ENCODE measurements around the gene ZC3H18.

DNA sequence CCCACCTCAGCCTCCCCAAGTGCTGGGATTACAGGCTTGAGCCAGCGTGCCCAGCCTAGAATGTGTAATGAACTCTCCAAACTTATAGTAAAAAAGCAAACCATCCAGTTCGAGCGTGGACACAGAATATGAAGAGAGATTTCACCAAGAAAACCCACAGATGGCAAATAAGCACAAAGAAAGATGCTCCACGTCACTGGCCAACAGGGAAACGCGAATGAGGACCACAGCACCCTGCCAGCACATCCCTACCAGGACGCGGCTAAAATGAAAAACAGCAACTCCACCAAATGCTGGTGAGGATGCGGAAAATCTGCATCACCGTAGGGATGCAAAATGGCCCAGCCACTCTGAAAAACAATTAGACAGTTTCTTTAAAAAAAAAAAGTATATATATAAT is 91.3 kb downstream of the ZC3H18 start:
- TF ChIP-seq, protein P1, sequence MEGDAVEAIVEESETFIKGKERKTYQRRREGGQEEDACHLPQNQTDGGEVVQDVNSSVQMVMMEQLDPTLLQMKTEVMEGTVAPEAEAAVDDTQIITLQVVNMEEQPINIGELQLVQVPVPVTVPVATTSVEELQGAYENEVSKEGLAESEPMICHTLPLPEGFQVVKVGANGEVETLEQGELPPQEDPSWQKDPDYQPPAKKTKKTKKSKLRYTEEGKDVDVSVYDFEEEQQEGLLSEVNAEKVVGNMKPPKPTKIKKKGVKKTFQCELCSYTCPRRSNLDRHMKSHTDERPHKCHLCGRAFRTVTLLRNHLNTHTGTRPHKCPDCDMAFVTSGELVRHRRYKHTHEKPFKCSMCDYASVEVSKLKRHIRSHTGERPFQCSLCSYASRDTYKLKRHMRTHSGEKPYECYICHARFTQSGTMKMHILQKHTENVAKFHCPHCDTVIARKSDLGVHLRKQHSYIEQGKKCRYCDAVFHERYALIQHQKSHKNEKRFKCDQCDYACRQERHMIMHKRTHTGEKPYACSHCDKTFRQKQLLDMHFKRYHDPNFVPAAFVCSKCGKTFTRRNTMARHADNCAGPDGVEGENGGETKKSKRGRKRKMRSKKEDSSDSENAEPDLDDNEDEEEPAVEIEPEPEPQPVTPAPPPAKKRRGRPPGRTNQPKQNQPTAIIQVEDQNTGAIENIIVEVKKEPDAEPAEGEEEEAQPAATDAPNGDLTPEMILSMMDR (IDR thresholded peaks at IDR 0.05): no peak
- TF ChIP-seq POLR2AphosphoS5 (IDR thresholded peaks at IDR 0.05) (no peak), EP300 (IDR thresholded peaks at IDR 0.05) (no peak), POLR2A (IDR thresholded peaks at IDR 0.05) (no peak)
